ENCODE results near the gene BBX. TPM values are rescaled to one million over a fixed set of nuclear protein-coding genes. Genes with fewer than 3 reads are reported as not detected.

BBX gene
- total RNA-seq, 6 experiments from 2014 or later = 40.6 to 50.3 (median 46.4) TPM

DNA sequence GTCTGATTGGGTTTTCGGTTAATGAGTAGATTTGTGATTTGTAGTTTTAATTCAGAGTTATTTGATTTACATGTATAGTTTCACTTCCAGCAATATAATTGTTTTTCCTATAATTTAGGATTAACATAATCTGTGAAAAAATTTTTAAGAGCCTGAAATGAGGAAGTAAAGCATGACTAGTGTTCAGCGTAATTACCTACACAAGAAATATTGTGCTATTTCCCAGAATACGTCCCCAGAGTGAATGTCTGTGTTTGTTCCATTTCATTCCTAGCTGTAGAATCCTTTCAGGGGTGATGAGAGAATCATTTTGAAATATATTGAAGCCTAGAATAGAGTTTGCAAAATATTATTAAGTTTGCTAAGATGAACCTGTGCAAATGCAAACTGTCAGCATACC lies 247.1 kb downstream of the BBX start:
- Mint-ChIP-seq H3K4me1 (ENCODE audit: low read depth) (no peaks in the 10 kb centered on the region), H3K9me3 (peaks cover 3% of the 10 kb centered on the region; the same call in 1 of the 2 replicates)

GRCh38 chr3:107772016-107772415 lies 249.3 kb downstream of the BBX start:
- no peak for DNase-seq

More for the DNA sequence above, 247.1 kb downstream of the BBX start:
- Mint-ChIP-seq H3K27ac (no peak overlapping the region), H3K36me3 (ENCODE audit: low read depth) (peaks cover 16% of the 10 kb centered on the region), H3K27me3 (ENCODE audit: insufficient read depth) (no peaks in the 10 kb centered on the region), H3K4me3 (no peak overlapping the region)
- no peak for DNase-seq
- no peak for TF ChIP-seq CTCF (IDR thresholded peaks at IDR 0.05)

GRCh38 chr3:107775974-107776373 lies 253.2 kb downstream of the BBX start:
- Mint-ChIP-seq H3K9me3 (no peaks in the 10 kb centered on the region), H3K27ac (no peak overlapping the region), H3K4me1 (ENCODE audit: low read depth) (peaks cover 2% of the 10 kb centered on the region), H3K27me3 (ENCODE audit: insufficient read depth) (no peaks in the 10 kb centered on the region), H3K4me3 (no peak overlapping the region), H3K36me3 (ENCODE audit: low read depth) (peaks cover 11% of the 10 kb centered on the region)
- no peak for DNase-seq
- TF ChIP-seq CTCF (IDR thresholded peaks at IDR 0.05) = no peak

More at GRCh38 chr3:107772016-107772415, 249.3 kb downstream of the BBX start:
- peaks cover 6% of the 10 kb centered on the region for H3K36me3 Mint-ChIP-seq (ENCODE audit: low read depth)
- no peaks in the 10 kb centered on the region for H3K4me1 Mint-ChIP-seq (ENCODE audit: low read depth)
- TF ChIP-seq CTCF (IDR thresholded peaks at IDR 0.05) = no peak
- no peaks in the 10 kb centered on the region for H3K27me3 Mint-ChIP-seq (ENCODE audit: insufficient read depth)
- no peaks in the 10 kb centered on the region for H3K9me3 Mint-ChIP-seq
- H3K27ac Mint-ChIP-seq = no peak overlapping the region
- no peak overlapping the region for H3K4me3 Mint-ChIP-seq

DNA sequence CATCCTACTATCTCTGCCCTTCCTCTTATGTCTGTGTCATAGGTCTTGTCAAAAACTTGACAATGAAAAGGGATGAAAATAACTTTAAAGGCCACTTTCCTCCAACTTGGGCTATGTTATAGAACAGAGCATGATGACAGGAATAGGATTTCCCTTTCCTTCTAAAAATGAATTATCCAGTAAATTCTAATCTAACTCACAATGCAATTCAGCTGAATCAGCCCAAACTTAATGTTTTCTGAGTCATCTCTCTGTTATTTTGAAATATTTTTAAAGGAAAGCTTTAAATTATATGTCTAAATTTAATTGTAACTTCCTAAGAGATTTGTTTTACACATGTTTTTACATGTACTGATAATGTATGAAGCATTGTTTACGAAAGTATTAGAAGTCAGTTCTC lies 258.5 kb downstream of the BBX start:
- no peak for DNase-seq
- H3K36me3 Mint-ChIP-seq (ENCODE audit: low read depth) = peaks cover 14% of the 10 kb centered on the region
- no peak overlapping the region for H3K27ac Mint-ChIP-seq

GRCh38 chr3:107782054-107782453 lies 259.3 kb downstream of the BBX start:
- no peak for DNase-seq
- Mint-ChIP-seq H3K4me1 (ENCODE audit: low read depth) (peaks cover 12% of the 10 kb centered on the region), H3K27ac (no peak overlapping the region), H3K27me3 (ENCODE audit: insufficient read depth) (no peaks in the 10 kb centered on the region; the same call in 1 of the 2 replicates), H3K4me3 (no peak overlapping the region), H3K9me3 (no peaks in the 10 kb centered on the region), H3K36me3 (ENCODE audit: low read depth) (peaks cover 22% of the 10 kb centered on the region)
- no peak for TF ChIP-seq CTCF (IDR thresholded peaks at IDR 0.05)

More for the DNA sequence above, 258.5 kb downstream of the BBX start:
- Mint-ChIP-seq H3K4me3 (no peak overlapping the region), H3K27me3 (ENCODE audit: insufficient read depth) (no peaks in the 10 kb centered on the region; the same call in 1 of the 2 replicates), H3K9me3 (no peaks in the 10 kb centered on the region), H3K4me1 (ENCODE audit: low read depth) (peaks cover 12% of the 10 kb centered on the region)
- TF ChIP-seq CTCF (IDR thresholded peaks at IDR 0.05) = no peak

DNA sequence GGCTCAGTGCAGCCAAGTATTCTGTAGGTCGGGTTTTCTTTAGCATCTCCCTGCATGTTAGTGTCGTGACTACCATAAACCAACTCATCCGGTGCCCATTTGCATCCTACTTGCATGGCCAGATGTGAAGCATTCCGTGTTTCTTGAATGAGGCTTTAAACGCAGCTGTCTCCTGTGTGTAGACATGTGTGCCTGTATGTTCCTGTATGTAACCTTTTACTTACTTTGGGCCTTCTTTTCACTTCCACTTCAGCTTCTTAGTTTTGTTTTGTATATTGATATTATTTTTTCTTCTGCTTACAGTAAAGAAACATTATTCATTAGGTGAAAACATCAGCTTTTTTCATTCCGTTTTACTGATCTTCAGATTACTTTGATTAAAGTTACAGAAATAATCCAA lies 267.9 kb downstream of the BBX start:
- Mint-ChIP-seq H3K9me3 (no peaks in the 10 kb centered on the region), H3K27me3 (ENCODE audit: insufficient read depth) (no peaks in the 10 kb centered on the region; the same call in none of the 2 replicates), H3K36me3 (ENCODE audit: low read depth) (peaks cover 30% of the 10 kb centered on the region), H3K4me3 (no peak overlapping the region), H3K4me1 (ENCODE audit: low read depth) (peaks cover 2% of the 10 kb centered on the region; the same call in 1 of the 2 replicates), H3K27ac (no peak overlapping the region)
- TF ChIP-seq CTCF (IDR thresholded peaks at IDR 0.05) = no peak
- DNase-seq = no peak

All from HFFc6 (cell line).